AG09319 (cell line): Measurements from ENCODE around the gene RPL27A.

ENCODE experiments used
- DNase-seq: peaks from one replicate; pipeline ENCODE4 v3.0.0-alpha.2; 2010; ENCODE audit warnings: low read depth; ENCODE audit errors: extremely low read depth
- TF ChIP-seq, protein P1 (sequence below): IDR thresholded peaks from 2 replicates; pipeline ENCODE4 v1.5.1; 2011; ENCODE audit warnings: low read depth, mild to moderate bottlenecking, inconsistent platforms, low read length, moderate library complexity

RPL27A gene

GRCh38 chr11:8682303-8683114, at the start of gene RPL27A, which contains the start of gene TRIM66:
RPL27A (plus strand) TSS chr11:8682792; CDS start chr11:8682814, 22 bp downstream.
TRIM66 (minus strand) TSS chr11:8682665; CDS start chr11:8672274, 10,391 bp downstream.
- peak; percentile 91 for DNase-seq
- TF ChIP-seq, protein P1, sequence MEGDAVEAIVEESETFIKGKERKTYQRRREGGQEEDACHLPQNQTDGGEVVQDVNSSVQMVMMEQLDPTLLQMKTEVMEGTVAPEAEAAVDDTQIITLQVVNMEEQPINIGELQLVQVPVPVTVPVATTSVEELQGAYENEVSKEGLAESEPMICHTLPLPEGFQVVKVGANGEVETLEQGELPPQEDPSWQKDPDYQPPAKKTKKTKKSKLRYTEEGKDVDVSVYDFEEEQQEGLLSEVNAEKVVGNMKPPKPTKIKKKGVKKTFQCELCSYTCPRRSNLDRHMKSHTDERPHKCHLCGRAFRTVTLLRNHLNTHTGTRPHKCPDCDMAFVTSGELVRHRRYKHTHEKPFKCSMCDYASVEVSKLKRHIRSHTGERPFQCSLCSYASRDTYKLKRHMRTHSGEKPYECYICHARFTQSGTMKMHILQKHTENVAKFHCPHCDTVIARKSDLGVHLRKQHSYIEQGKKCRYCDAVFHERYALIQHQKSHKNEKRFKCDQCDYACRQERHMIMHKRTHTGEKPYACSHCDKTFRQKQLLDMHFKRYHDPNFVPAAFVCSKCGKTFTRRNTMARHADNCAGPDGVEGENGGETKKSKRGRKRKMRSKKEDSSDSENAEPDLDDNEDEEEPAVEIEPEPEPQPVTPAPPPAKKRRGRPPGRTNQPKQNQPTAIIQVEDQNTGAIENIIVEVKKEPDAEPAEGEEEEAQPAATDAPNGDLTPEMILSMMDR, result no peak; the same call in none of the 2 replicates

DNA sequence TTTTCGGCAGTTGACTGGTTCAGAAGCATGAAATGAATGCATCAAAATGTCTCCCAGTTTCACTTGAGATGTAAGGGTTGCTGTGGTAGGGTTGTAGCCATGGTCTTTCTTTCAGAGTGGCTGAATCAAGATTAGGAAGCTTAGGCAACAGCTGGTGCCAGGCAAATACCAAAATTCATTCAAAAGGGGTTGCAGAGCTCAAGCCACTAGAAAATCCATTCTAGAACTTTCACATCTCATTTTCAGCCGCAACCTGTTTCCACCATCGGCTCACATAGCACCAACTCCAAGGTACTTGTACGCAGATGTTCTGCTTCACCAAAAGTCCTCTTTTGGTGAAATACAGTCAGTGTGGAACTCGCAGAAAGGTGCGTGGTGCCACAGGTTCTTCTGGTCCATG, 48.1 kb upstream of the RPL27A start:
- TF ChIP-seq, protein P1, result no peak
- DNase-seq, result no peak

- TF ChIP-seq, protein P1, result no peak
- no peak for DNase-seq
Observed at GRCh38 chr11:8636127-8636526, 46.5 kb upstream of the RPL27A start.

- no peak for DNase-seq
- TF ChIP-seq, protein P1, result no peak
Observed at GRCh38 chr11:8638300-8638699, 44.3 kb upstream of the RPL27A start.

- TF ChIP-seq, protein P1, result no peak
- no peak for DNase-seq
Observed at GRCh38 chr11:8639655-8640054, 42.9 kb upstream of the RPL27A start.

GRCh38 chr11:8640267-8640906, 42.2 kb upstream of the RPL27A start:
- DNase-seq, result no peak

More at GRCh38 chr11:8640267-8640906, 42.2 kb upstream of the RPL27A start:
- TF ChIP-seq, protein P1, result no peak
